ENCODE results near the gene FARP1.

Gene FARP1

GRCh38 chr13:98195054-98195791, 52.3 kb downstream of the FARP1 start:
- H3K4me3 ChIP-seq (ENCODE audit: low read depth, low read length) = no peak overlapping the region
- TF ChIP-seq, protein P1, sequence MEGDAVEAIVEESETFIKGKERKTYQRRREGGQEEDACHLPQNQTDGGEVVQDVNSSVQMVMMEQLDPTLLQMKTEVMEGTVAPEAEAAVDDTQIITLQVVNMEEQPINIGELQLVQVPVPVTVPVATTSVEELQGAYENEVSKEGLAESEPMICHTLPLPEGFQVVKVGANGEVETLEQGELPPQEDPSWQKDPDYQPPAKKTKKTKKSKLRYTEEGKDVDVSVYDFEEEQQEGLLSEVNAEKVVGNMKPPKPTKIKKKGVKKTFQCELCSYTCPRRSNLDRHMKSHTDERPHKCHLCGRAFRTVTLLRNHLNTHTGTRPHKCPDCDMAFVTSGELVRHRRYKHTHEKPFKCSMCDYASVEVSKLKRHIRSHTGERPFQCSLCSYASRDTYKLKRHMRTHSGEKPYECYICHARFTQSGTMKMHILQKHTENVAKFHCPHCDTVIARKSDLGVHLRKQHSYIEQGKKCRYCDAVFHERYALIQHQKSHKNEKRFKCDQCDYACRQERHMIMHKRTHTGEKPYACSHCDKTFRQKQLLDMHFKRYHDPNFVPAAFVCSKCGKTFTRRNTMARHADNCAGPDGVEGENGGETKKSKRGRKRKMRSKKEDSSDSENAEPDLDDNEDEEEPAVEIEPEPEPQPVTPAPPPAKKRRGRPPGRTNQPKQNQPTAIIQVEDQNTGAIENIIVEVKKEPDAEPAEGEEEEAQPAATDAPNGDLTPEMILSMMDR (IDR thresholded peaks at IDR 0.05; ENCODE audit: low read depth, low read length) = no peak

- TF ChIP-seq, protein P1 (IDR thresholded peaks at IDR 0.05; ENCODE audit: low read depth, low read length) = no peak
- no peak overlapping the region for H3K4me3 ChIP-seq (ENCODE audit: low read depth, low read length)
Observed at GRCh38 chr13:98198683-98199082, 55.8 kb downstream of the FARP1 start.

DNA sequence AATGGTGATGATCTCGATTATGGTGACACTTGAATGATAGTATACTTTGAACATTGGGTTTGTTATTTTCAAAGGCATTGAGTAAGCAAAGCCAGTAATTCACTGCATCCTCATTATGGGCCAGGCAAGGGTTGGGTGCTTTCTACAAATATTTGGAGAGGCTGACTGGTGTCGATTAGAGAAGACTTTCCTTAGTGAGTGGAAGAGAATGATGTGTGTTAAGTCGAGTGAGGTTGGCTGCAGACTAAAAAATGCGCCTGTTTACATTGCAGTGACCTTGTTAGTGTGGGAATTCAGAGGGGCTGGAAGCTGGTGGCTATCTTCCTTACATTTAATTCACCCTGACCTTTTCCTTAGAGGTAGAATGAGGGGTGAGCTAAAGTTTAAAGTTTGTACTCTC, 56.6 kb downstream of the FARP1 start:
- TF ChIP-seq, protein P1 (IDR thresholded peaks at IDR 0.05; ENCODE audit: low read depth, low read length) = no peak
- H3K4me3 ChIP-seq (ENCODE audit: low read depth, low read length) = no peak overlapping the region

DNA sequence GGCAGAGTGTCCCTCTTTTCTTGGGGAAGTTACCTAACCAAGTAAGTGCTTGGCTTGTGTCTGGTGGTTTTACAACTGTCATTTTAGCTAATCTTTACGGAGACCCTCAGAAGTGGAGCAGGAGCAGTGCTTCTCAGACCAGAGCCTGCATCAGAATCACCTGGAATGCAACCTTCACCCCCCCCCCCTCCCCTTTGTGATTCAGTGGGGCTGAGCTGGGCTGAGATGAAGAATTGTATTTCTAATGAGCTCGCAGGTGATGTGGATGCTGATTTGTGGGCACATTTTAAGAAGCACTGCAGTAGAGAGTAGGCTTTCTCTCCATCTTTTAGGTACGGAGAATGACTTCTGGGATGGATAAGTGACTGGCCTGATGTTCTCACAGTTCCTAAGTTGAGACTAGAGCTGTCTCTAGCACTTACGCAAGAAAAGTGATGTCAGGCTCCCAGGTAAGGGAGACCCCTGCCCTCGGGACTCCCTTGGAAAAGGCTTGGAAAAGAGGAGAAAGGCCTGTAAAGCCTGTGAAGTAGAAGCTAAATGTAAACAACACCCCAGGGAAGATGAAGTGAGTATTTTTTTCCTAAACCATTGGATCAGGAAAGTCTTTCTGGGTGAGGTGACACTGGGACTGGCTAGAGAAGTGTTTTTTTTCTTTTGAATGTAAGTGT, 57.5 kb downstream of the FARP1 start:
- no peak overlapping the region for H3K4me3 ChIP-seq (ENCODE audit: low read depth, low read length)
- TF ChIP-seq, protein P1 (IDR thresholded peaks at IDR 0.05; ENCODE audit: low read depth, low read length) = no peak

DNA sequence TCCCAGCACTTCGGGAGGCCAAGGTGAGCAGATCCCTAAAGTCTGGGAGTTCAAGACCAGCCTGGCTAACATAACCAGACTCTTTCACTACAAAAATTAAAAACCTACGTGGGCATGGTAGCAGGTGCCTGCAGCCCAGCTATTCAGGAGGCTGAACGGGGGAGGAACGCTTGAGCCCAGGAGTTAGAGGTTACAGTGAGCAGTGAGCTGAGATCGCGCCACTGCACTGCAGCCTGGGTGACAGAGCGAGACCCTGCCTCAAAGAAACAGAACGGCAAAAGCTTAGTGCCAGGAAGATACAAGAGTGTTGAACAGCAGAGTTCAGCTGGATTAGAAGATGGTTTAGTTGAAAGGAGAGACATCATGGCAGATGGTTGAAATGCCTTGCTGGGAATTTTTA, 58.3 kb downstream of the FARP1 start:
- TF ChIP-seq, protein P1 (IDR thresholded peaks at IDR 0.05; ENCODE audit: low read depth, low read length) = no peak
- no peak overlapping the region for H3K4me3 ChIP-seq (ENCODE audit: low read depth, low read length)

GRCh38 chr13:98201984-98202383, 59.1 kb downstream of the FARP1 start:
- TF ChIP-seq, protein P1 (IDR thresholded peaks at IDR 0.05; ENCODE audit: low read depth, low read length) = no peak
- no peak overlapping the region for H3K4me3 ChIP-seq (ENCODE audit: low read depth, low read length)

DNA sequence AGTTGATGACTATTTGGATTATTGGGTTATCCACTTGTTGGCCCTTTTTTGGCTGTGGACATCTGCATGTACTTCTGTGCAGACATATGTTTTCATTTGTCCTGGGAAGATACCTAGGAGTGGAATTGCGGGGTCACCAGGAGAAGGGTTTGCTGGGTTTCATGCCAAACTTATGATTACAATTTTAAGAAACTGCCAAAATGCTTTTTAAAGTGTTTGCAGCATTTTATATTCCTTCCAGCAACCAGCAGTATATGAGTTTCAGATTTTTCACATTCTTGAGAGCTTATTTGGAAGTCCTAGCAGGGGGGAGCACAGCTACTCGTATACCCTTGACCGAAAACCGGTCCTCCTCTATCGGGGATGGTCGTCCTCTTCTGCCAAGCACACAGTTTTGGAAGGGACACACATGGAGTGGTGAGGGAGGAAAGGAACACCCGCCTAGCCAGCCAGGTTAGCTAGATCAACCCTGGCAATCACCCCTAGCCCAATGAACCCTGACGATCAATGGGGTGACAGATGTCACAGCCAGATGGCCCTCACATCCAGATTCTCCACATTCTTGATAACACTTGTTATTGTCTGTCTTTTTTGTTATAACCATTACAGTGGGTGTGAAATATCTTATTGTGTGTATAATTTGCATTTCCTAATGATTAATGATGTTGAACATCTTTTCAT, 60.9 kb downstream of the FARP1 start:
- H3K4me3 ChIP-seq (ENCODE audit: low read depth, low read length) = no peak overlapping the region
- TF ChIP-seq, protein P1 (IDR thresholded peaks at IDR 0.05; ENCODE audit: low read depth, low read length) = no peak
